ENCODE data around the gene IFI16.
"Not testable (repeated sequence)": the region's sequence is repeated elsewhere in the genome, so short reads cannot be mapped to it uniquely, and the experiment has no call there.

Gene IFI16

DNA sequence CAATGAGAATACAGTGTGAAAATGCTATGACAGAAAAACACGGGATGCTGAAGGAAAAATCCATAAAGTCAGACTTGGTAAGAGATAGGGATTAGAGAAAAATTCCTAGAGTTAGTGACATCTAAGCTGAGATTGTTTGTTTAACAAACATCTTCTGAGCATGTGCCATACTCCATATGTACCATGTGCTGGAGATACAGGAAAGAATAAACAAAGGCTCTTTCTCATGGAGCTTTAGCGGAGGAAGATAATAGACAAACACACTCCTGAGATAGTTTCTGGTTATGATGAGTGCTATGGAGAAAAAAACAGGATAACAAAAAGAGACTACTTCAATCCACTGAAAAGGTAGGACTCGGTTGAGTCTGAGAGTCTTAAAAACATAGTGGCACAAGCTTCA is 88.9 kb downstream of the IFI16 start:
- DNase-seq (ENCODE audit: low read depth in 2 of 2) = no peak

GRCh38 chr1:159100589-159100988 is 90.9 kb downstream of the IFI16 start:
- DNase-seq (ENCODE audit: low read depth in 2 of 2) = no peak

GRCh38 chr1:159103021-159103420 is 93.3 kb downstream of the IFI16 start:
- DNase-seq (ENCODE audit: low read depth in 2 of 2) = not testable (repeated sequence)

All from stimulated activated CD4-positive, alpha-beta T cell treated with anti-CD3 and anti-CD28 coated beads, Interleukin-4, amount 100 ng/mL, for 48 hours (primary cell).